CD14-positive monocyte (primary cell): Measurements from ENCODE around the gene RELL1. TPM values are rescaled to one million over a fixed set of nuclear protein-coding genes. Genes with fewer than 3 reads are reported as not detected.

ENCODE experiments used
- DNase-seq, 3 donors: peaks; one replicate each; pipeline ENCODE4 v3.0.0-alpha.2; 2011 to 2022
- H2AFZ ChIP-seq: 2 replicates; pipeline ENCODE4 v1.6.0; 2012; ENCODE audit warnings: mild to moderate bottlenecking, low read depth, low read length, inconsistent platforms; ENCODE audit not compliant: insufficient read depth, poor library complexity, severe bottlenecking
- H3K27ac ChIP-seq, 2 donors: 1 replicate in 1 of 2; 2 replicates in 1 of 2; pipeline ENCODE4 v1.5.1; 2012 to 2013; ENCODE audit warnings: low read length in 2 of 2, control low read depth in 1 of 2, inconsistent platforms in 1 of 2, low read depth in 1 of 2, mild to moderate bottlenecking in 1 of 2
- H3K27me3 ChIP-seq, 2 donors: one replicate each; pipeline versions ENCODE4 v1.6.0 to v1.6.1; 2011 to 2013; ENCODE audit warnings: low read length in 2 of 2; ENCODE audit not compliant: control insufficient read depth in 2 of 2, insufficient read depth in 2 of 2
- H3K36me3 ChIP-seq, 2 donors: replicated peaks in 1 of 2; 1 replicate in 1 of 2; 2 replicates in 1 of 2; pipeline versions ENCODE4 v1.5.1 to v1.6.1; 2012 to 2013; ENCODE audit warnings: low read length in 2 of 2, control low read depth in 1 of 2, inconsistent platforms in 1 of 2, mild to moderate bottlenecking in 1 of 2; ENCODE audit not compliant: insufficient read depth in 2 of 2, control insufficient read depth in 1 of 2
- H3K4me1 ChIP-seq, 2 donors: 1 replicate in 1 of 2; 2 replicates in 1 of 2; pipeline versions ENCODE4 v1.5.1 to v1.6.1; 2012 to 2013; ENCODE audit warnings: low read length in 2 of 2, control low read depth in 1 of 2, inconsistent platforms in 1 of 2, mild to moderate bottlenecking in 1 of 2, moderate library complexity in 1 of 2; ENCODE audit not compliant: insufficient read depth in 2 of 2, control insufficient read depth in 1 of 2
- H3K4me2 ChIP-seq: replicated peaks from 2 replicates; pipeline ENCODE3; 2012; ENCODE audit warnings: low read length, moderate library complexity, mild to moderate bottlenecking; ENCODE audit not compliant: poor library complexity, severe bottlenecking; ENCODE audit errors: extremely low read depth
- H3K4me3 ChIP-seq, 3 experiments: fragments of 200-600 bp in 1 of 3; sonication (generic) in 1 of 3; replicated peaks in 1 of 3; 1 replicate in 2 of 3; 2 replicates in 1 of 3; pipeline ENCODE4 v1.5.1; 2011 to 2013; ENCODE audit warnings: low read length in 3 of 3, mild to moderate bottlenecking in 3 of 3, control low read depth in 2 of 3, low read depth in 2 of 3, inconsistent platforms in 1 of 3, moderate library complexity in 1 of 3
- H3K79me2 ChIP-seq: 2 replicates; pipeline ENCODE4 v1.6.0; 2012; ENCODE audit warnings: mild to moderate bottlenecking, control low read depth, inconsistent platforms, low read length, moderate library complexity; ENCODE audit not compliant: insufficient read depth
- H3K9ac ChIP-seq: 2 replicates; pipeline ENCODE4 v1.6.0; 2017; ENCODE audit warnings: low read length, mild to moderate bottlenecking; ENCODE audit not compliant: insufficient read depth, poor library complexity, severe bottlenecking
- H3K9me3 ChIP-seq, 2 donors: replicated peaks in 1 of 2; 1 replicate in 1 of 2; 2 replicates in 1 of 2; pipeline versions ENCODE4 v1.5.1 to v1.6.1; 2012 to 2013; ENCODE audit warnings: low read length in 2 of 2, control low read depth in 1 of 2; ENCODE audit not compliant: control insufficient read depth in 1 of 2, insufficient read depth in 1 of 2
- H4K20me1 ChIP-seq: 2 replicates; pipeline ENCODE4 v1.6.0; 2012; ENCODE audit warnings: mild to moderate bottlenecking, low read length, control low read depth, moderate library complexity; ENCODE audit not compliant: insufficient read depth
- H3K27ac Mint-ChIP-seq, 7 donors: one replicate each; pipeline ENCODE4 v1.8.0; 2020; ENCODE audit warnings: mild to moderate bottlenecking in 7 of 7, mixed read lengths in 7 of 7, moderate library complexity in 6 of 7, inconsistent platforms in 2 of 7
- H3K27me3 Mint-ChIP-seq, 3 donors: one replicate each; pipeline ENCODE4 v1.8.0; 2021 to 2022; ENCODE audit warnings: low read depth in 3 of 3, mild to moderate bottlenecking in 3 of 3, mixed read lengths in 3 of 3, moderate library complexity in 3 of 3, inconsistent platforms in 1 of 3
- H3K36me3 Mint-ChIP-seq, 2 donors: one replicate each; pipeline ENCODE4 v1.8.0; 2020; ENCODE audit warnings: mixed read lengths in 2 of 2, inconsistent platforms in 1 of 2, mild to moderate bottlenecking in 1 of 2
- H3K4me1 Mint-ChIP-seq: one replicate; pipeline ENCODE4 v1.8.0; 2020; ENCODE audit warnings: mild to moderate bottlenecking, mixed read lengths
- H3K4me3 Mint-ChIP-seq, 2 donors: one replicate each; pipeline ENCODE4 v1.8.0; 2020; ENCODE audit warnings: mild to moderate bottlenecking in 2 of 2, mixed read lengths in 2 of 2, moderate library complexity in 1 of 2
- H3K9me3 Mint-ChIP-seq, 7 donors: one replicate each; pipeline ENCODE4 v1.8.0; 2020 to 2022; ENCODE audit warnings: mixed read lengths in 7 of 7, mild to moderate bottlenecking in 6 of 7, moderate library complexity in 6 of 7, inconsistent platforms in 2 of 7
- CTCF ChIP-seq: fragments of 200-600 bp; IDR thresholded peaks from one replicate; pipeline ENCODE4 v1.8.0; 2022; ENCODE audit warnings: antibody characterized with exemption, mild to moderate bottlenecking
- WGBS: methylation state at CpG from one replicate; pipeline ENCODE4 v1.1.5; 2013; ENCODE audit warnings: missing lambda C conversion rate; ENCODE audit not compliant: insufficient coverage; 5-methylcytosine and 5-hydroxymethylcytosine counted together
- intact Hi-C, 2 donors: fragments of 100-400 bp; cut with micrococcal nuclease; formaldehyde crosslinking; loops; one replicate each; pipeline versions ENCODE4 v1.15.0 to v1.15.1; 2023
- polyA plus RNA-seq, 3 donors: library from polyadenylated mRNA; depleted of rRNA in 1 of 3; unstranded in 2 of 3; stranded (reverse) in 1 of 3; fragments of 300-500 nt in 2 of 3; fragments of >200 nt in 1 of 3; fragmentation: Illumina TruSeq in 2 of 3; gene quantifications; 1 replicate in 2 of 3; 2 replicates in 1 of 3; pipeline ENCODE4 v1.2.3, GENCODE V29; 2012 to 2021

RELL1 gene
- polyA plus RNA-seq, 3 donors: 13.3 to 30.2 (median 16.2) TPM

GRCh38 chr4:37641886-37642849 is 44.0 kb downstream of the RELL1 start:
- H3K27me3 Mint-ChIP-seq: peaks cover 0 to 2% (median 0%) of the 10 kb centered on the region in 3 donors
- DNase-seq: no peak
- Histone ChIP-seq H3K4me3 (no peak overlapping the region), H3K79me2 (no peaks in the 10 kb centered on the region), H3K9me3 (no peaks in the 10 kb centered on the region), H4K20me1 (peaks cover 36% of the 10 kb centered on the region), H3K27me3 (no peaks in the 10 kb centered on the region), H3K9ac (no peak overlapping the region), H3K4me1 (peaks cover 7 to 12% of the 10 kb centered on the region in 2 donors), H3K27ac (peak overlapping the region in 1 of 2 donors; percentile 32), H3K36me3 (peaks cover 45 to 62% of the 10 kb centered on the region in 2 donors), H2AFZ (no peak overlapping the region), H3K4me2 (no peak overlapping the region)
- peaks cover 16% of the 10 kb centered on the region for H3K4me1 Mint-ChIP-seq
- H3K4me3 Mint-ChIP-seq: no peak overlapping the region
- TF ChIP-seq CTCF: no peak
- peak overlapping the region in 3 of 7 donors; percentile 21 to 70 (median 60) for H3K27ac Mint-ChIP-seq
- H3K36me3 Mint-ChIP-seq: peaks cover 60 to 74% of the 10 kb centered on the region in 2 donors
- intact Hi-C loops: no loop called here
- H3K9me3 Mint-ChIP-seq: no peaks in the 10 kb centered on the region
- whole genome bisulfite sequencing: 75% methylated on average over 6 of the region's 11 CpGs

- Histone ChIP-seq H3K79me2 (no peaks in the 10 kb centered on the region), H2AFZ (no peak overlapping the region), H4K20me1 (peaks cover 39% of the 10 kb centered on the region), H3K36me3 (peaks cover 44 to 63% of the 10 kb centered on the region in 2 donors), H3K9ac (no peak overlapping the region), H3K9me3 (no peaks in the 10 kb centered on the region), H3K27ac (no peak overlapping the region), H3K4me3 (no peak overlapping the region), H3K27me3 (no peaks in the 10 kb centered on the region), H3K4me1 (peaks cover 7 to 12% of the 10 kb centered on the region in 2 donors), H3K4me2 (no peak overlapping the region)
- peaks cover 16% of the 10 kb centered on the region for H3K4me1 Mint-ChIP-seq
- no peaks in the 10 kb centered on the region for H3K9me3 Mint-ChIP-seq
- intact Hi-C loops: no loop called here
- peak overlapping the region in 2 of 7 donors; percentile 27 to 54 for H3K27ac Mint-ChIP-seq
- TF ChIP-seq CTCF: no peak
- WGBS: no CpG with 5 or more reads among the region's 3 CpGs
- DNase-seq: no peak
- peaks cover 61 to 74% of the 10 kb centered on the region in 2 donors for H3K36me3 Mint-ChIP-seq
- H3K27me3 Mint-ChIP-seq: peaks cover 0 to 2% (median 0%) of the 10 kb centered on the region in 3 donors
- no peak overlapping the region for H3K4me3 Mint-ChIP-seq
These were observed 44.8 kb downstream of the RELL1 start for GRCh38 chr4:37641352-37641751.
